Inflammatory macrophage treated with lipopolysaccharide for 1 hour (primary cell): ENCODE data around the gene BEND5.

Experiments used
- DNase-seq, 2 donors: peaks; one replicate each; pipeline ENCODE4 v3.0.0-alpha.2; 2020 to 2022

The BEND5 gene

GRCh38 chr1:48678710-48679505 lies 97.8 kb downstream of the BEND5 start:
- no peak for DNase-seq
